ENCODE results near the gene JOSD2. TPM values are rescaled to one million over a fixed set of nuclear protein-coding genes. Genes with fewer than 3 reads are reported as not detected.

Gene JOSD2
- total RNA-seq, 2 donors from 2014 or later, result 29.4 to 31.7 TPM

DNA sequence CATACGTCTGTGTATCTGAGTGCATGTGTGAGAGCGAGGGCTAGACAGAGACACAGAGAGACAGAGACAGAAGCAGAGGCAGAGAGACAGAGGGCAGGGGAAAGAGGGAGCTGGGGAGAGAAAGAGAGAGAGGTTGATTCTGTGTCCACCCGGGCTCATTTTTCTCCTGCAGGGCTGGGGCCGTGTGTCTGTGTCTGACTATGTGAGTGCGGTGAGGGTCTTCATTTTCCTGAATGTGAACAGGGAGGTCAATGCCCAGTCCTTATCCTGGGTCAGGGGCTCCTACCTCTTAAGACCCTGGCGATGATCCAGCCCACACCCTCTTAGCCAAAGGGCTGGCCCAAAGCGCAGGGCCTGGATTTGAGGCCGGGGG, 39.6 kb upstream of the JOSD2 start:
- intact Hi-C loops (cut with DNase I), result no loop called here
- Histone ChIP-seq H3K36me3 (no peaks in the 10 kb centered on the region), H3K4me1 (replicated peaks) (no peaks in the 10 kb centered on the region), H3K4me3 (no peak overlapping the region), H3K27me3 (replicated peaks; ENCODE audit: insufficient read depth) (peaks cover 17% of the 10 kb centered on the region), H3K27ac (no peak overlapping the region), H3K9me3 (no peaks in the 10 kb centered on the region)
- TF ChIP-seq, protein P1, sequence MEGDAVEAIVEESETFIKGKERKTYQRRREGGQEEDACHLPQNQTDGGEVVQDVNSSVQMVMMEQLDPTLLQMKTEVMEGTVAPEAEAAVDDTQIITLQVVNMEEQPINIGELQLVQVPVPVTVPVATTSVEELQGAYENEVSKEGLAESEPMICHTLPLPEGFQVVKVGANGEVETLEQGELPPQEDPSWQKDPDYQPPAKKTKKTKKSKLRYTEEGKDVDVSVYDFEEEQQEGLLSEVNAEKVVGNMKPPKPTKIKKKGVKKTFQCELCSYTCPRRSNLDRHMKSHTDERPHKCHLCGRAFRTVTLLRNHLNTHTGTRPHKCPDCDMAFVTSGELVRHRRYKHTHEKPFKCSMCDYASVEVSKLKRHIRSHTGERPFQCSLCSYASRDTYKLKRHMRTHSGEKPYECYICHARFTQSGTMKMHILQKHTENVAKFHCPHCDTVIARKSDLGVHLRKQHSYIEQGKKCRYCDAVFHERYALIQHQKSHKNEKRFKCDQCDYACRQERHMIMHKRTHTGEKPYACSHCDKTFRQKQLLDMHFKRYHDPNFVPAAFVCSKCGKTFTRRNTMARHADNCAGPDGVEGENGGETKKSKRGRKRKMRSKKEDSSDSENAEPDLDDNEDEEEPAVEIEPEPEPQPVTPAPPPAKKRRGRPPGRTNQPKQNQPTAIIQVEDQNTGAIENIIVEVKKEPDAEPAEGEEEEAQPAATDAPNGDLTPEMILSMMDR (IDR thresholded peaks at IDR 0.05), result no peak
- TF ChIP-seq POLR2A (IDR thresholded peaks at IDR 0.05) (no peak), POLR2AphosphoS5 (IDR thresholded peaks at IDR 0.05) (no peak)
- DNase-seq (ENCODE audit: low spot score), result no peak
- 62% methylated on average over 8 of the region's 8 CpGs for WGBS

DNA sequence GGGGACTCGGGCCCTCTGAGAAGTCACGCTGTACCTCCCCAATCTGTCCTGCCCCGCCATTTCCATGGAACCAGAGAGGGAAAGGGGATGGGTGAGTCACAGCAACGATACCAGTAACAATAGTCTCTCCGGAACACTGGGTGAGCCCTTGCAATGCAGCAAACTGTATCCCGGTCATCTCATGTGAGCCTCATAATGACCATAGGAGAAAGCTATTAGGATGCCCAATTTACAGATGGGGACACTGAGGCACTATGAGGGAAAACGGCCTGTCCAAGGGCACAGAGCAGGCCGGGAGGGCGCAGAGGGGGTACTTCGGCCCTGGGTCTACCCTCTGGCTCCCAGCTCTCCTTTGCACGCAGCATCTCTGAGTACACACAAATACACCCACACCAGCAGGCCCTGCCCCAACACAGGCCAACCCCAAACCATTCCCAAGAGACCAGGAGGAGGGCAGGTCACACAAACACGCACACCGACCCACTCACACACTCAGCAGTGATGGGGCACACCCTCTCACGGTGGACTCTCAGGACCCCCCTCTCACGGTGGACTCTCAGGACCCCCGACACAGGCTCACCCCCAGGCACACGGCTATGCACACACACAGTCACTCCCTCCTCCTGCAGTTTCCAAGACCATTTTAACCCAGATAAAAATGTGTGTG, 39.1 kb upstream of the JOSD2 start:
- intact Hi-C loops (cut with DNase I), result no loop called here
- Histone ChIP-seq H3K36me3 (no peaks in the 10 kb centered on the region), H3K4me3 (no peak overlapping the region), H3K9me3 (no peaks in the 10 kb centered on the region), H3K27me3 (replicated peaks; ENCODE audit: insufficient read depth) (peaks cover 17% of the 10 kb centered on the region), H3K4me1 (replicated peaks) (no peaks in the 10 kb centered on the region), H3K27ac (no peak overlapping the region)
- TF ChIP-seq, protein P1 (IDR thresholded peaks at IDR 0.05), result no peak
- no peak for TF ChIP-seq POLR2AphosphoS5 (IDR thresholded peaks at IDR 0.05)
- no peak for TF ChIP-seq POLR2A (IDR thresholded peaks at IDR 0.05)
- 76% methylated on average over 17 of the region's 17 CpGs for WGBS
- DNase-seq (ENCODE audit: low spot score), result no peak

DNA sequence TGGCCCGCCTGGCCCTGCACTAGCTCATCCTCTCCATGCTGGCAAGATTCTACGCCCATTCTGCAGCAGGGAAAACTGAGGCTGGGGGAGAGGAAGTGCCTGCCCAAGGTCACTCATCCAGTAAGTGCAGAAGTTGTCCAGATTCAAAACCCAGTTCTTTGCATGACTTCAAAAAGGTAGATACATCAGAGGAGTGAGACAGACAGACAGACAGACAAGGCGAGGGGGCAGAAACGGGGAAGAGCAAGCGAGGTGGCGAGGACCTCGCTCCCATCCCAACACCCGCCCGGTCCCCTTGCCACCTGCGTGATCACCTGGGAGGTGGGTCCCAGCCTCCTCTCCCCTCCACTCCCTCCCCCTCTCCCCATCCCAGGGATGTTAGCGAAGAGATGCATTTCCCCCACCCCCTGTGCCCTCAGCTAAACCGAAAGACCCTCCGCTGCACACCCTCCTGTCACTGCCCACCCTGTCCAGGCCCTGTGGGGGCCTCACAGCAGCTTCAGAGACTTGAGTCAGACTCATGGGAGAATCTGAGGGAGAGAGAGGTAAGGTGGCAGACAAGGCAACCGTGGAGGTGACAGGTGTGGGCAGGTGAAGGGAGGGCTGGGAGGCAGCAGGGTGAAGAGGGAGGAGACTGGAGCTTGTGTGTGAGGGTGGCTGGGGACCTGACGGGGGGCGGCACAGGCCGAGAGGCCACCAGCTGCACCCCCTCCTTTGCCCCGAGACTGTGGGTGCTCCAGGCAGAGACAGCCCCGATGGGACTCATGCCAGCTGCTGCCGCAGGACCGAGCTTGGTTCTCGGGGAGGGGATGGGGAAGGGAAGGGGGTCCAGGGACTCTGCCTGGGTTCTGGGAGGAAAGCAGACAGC, 38.3 kb upstream of the JOSD2 start:
- Histone ChIP-seq H3K4me3 (no peak overlapping the region), H3K9me3 (no peaks in the 10 kb centered on the region), H3K36me3 (no peaks in the 10 kb centered on the region), H3K4me1 (replicated peaks) (no peaks in the 10 kb centered on the region), H3K27me3 (replicated peaks; ENCODE audit: insufficient read depth) (peaks cover 17% of the 10 kb centered on the region), H3K27ac (no peak overlapping the region)
- intact Hi-C loops (cut with DNase I), result no loop called here
- TF ChIP-seq, protein P1 (IDR thresholded peaks at IDR 0.05), result no peak
- TF ChIP-seq POLR2A (IDR thresholded peaks at IDR 0.05) (no peak), POLR2AphosphoS5 (IDR thresholded peaks at IDR 0.05) (no peak)
- WGBS, result 70% methylated on average over 22 of the region's 22 CpGs
- DNase-seq (ENCODE audit: low spot score), result no peak

DNA sequence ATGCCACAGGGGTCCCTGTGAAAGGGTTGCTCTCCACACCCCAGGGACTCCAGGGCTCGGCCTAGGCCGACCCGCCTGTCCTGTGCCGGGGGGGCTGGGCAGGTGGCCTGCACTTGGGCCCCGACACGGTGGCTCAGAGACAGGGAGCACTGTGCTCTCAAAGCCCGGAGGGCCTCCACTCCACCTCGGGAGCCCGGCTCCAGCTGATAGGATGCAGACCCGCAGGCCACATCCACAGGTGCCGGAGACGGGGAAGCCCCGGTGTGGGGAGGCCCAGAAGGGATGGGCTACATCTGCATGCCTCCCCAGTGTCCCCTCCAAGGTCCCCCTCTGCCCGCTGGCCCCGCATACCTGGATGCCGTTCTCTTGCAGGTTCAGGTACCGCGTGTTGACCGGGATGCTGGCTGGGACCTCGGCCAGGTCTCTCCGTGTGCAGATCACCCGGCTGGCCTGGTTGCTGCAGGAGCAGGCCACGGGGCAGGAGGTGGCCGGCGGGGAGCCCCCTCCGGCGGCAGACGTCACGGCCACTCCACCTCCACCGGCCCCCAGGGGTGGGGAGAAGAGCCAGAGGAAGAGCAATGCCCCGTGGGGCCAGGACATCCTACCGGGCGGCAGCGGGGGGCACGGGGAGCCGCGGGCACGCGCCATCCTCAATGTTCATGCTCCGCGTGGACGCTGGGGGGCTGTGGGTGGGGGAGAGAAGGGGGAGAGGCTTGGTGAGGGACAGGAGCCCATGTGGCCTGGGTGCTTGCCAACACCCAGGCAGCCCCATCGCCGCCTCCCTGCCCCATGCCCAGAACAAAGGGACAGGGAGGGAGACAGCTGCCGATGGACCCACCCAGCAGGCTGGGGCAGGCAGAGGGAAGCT, 37.4 kb upstream of the JOSD2 start:
- Histone ChIP-seq H3K36me3 (no peaks in the 10 kb centered on the region), H3K27me3 (replicated peaks; ENCODE audit: insufficient read depth) (peaks cover 14% of the 10 kb centered on the region), H3K27ac (no peak overlapping the region), H3K4me3 (no peak overlapping the region), H3K4me1 (replicated peaks) (no peaks in the 10 kb centered on the region), H3K9me3 (no peaks in the 10 kb centered on the region)
- 72% methylated on average over 38 of the region's 45 CpGs for WGBS
- intact Hi-C loops (cut with DNase I), result no loop called here
- no peak for DNase-seq (ENCODE audit: low spot score)
- TF ChIP-seq POLR2AphosphoS5 (IDR thresholded peaks at IDR 0.05) (no peak), POLR2A (IDR thresholded peaks at IDR 0.05) (no peak)
- TF ChIP-seq, protein P1 (IDR thresholded peaks at IDR 0.05), result no peak
